T-cell (primary cell): ENCODE results near the gene LTO1. TPM values are rescaled to one million over a fixed set of nuclear protein-coding genes. Genes with fewer than 3 reads are reported as not detected.

Experiments
- ATAC-seq, 4 experiments: fragments of 200-7000 bp in 3 of 4; fragments of 150-1000 bp in 1 of 4; cut with Tn5 transposase; replicated peaks in 1 of 4; 1 replicate in 3 of 4; 2 replicates in 1 of 4; pipeline ENCODE4 v1.10.0; 2021; ENCODE audit warnings: moderate library complexity in 3 of 4, mild to moderate bottlenecking in 2 of 4, moderate number of reproducible peaks in 1 of 4
- CTCF ChIA-PET, 2 donors: fragments of 300-600 bp; sonication (Branson Sonifier 250); formaldehyde crosslinking; loops; one replicate each; lab custom pipeline; 2022; ENCODE audit warnings: antibody characterized with exemption in 2 of 2; lab: Charles Lee
- POLR2A ChIA-PET, 2 donors: fragments of 300-600 bp; sonication (Branson Sonifier 250); formaldehyde crosslinking; loops; one replicate each; lab custom pipeline; 2022; ENCODE audit warnings: antibody characterized with exemption in 2 of 2; lab: Charles Lee
- DNase-seq, 35 experiments: peaks; one replicate each; pipeline versions ENCODE4 v3.0.0 to v3.0.0-alpha.2; 2013 to 2023
- H3K27ac ChIP-seq: one replicate; pipeline ENCODE4 v1.5.1; 2013; ENCODE audit warnings: low read length
- H3K27me3 ChIP-seq, 2 experiments: replicated peaks in 1 of 2; 1 replicate in 1 of 2; 2 replicates in 1 of 2; pipeline versions ENCODE4 v1.6.1 to v1.7.0; 2013; ENCODE audit warnings: low read length in 1 of 2, mixed read lengths in 1 of 2; ENCODE audit not compliant: control insufficient read depth in 2 of 2, insufficient read depth in 2 of 2; ENCODE audit errors: extremely low read depth in 1 of 2
- H3K36me3 ChIP-seq, 2 donors: 1 replicate in 1 of 2; 2 replicates in 1 of 2; pipeline versions ENCODE4 v1.6.1 to v1.7.0; 2013; ENCODE audit warnings: low read length in 1 of 2; ENCODE audit not compliant: control insufficient read depth in 2 of 2, insufficient read depth in 1 of 2; ENCODE audit errors: extremely low read depth in 1 of 2
- H3K4me1 ChIP-seq, 2 experiments: 1 replicate in 1 of 2; 2 replicates in 1 of 2; pipeline versions ENCODE4 v1.6.1 to v1.7.0; 2013; ENCODE audit warnings: low read length in 2 of 2, mixed read lengths in 1 of 2; ENCODE audit not compliant: insufficient read depth in 2 of 2, control insufficient read depth in 1 of 2; ENCODE audit errors: extremely low read depth in 1 of 2
- H3K4me3 ChIP-seq, 2 donors: 1 replicate in 1 of 2; 2 replicates in 1 of 2; pipeline versions ENCODE4 v1.5.1 to v1.7.0; 2013; ENCODE audit warnings: mild to moderate bottlenecking in 2 of 2, low read length in 1 of 2, moderate library complexity in 1 of 2; ENCODE audit not compliant: control insufficient read depth in 1 of 2; ENCODE audit errors: extremely low read depth in 1 of 2
- H3K9me3 ChIP-seq: 2 replicates; pipeline ENCODE4 v1.7.0; 2013
- H3K27ac Mint-ChIP-seq, 2 donors: one replicate each; pipeline ENCODE4 v1.8.0; 2020 to 2021; ENCODE audit warnings: mild to moderate bottlenecking in 2 of 2, mixed read lengths in 2 of 2
- H3K27me3 Mint-ChIP-seq, 2 donors: one replicate each; pipeline ENCODE4 v1.8.0; 2021 to 2022; ENCODE audit warnings: mixed read lengths in 2 of 2
- H3K36me3 Mint-ChIP-seq: one replicate; pipeline ENCODE4 v1.8.0; 2021; ENCODE audit warnings: mixed read lengths
- H3K4me1 Mint-ChIP-seq, 3 donors: one replicate each; pipeline ENCODE4 v1.8.0; 2020 to 2022; ENCODE audit warnings: mixed read lengths in 3 of 3, mild to moderate bottlenecking in 1 of 3
- H3K4me3 Mint-ChIP-seq, 3 donors: one replicate each; pipeline ENCODE4 v1.8.0; 2020 to 2022; ENCODE audit warnings: mild to moderate bottlenecking in 3 of 3, mixed read lengths in 3 of 3, moderate library complexity in 3 of 3
- H3K9me3 Mint-ChIP-seq, 3 donors: one replicate each; pipeline ENCODE4 v1.8.0; 2020 to 2022; ENCODE audit warnings: mixed read lengths in 3 of 3
- WGBS: methylation state at CpG from one replicate; pipeline ENCODE4 v1.1.5; 2013; ENCODE audit warnings: missing lambda C conversion rate; ENCODE audit not compliant: insufficient coverage; 5-methylcytosine and 5-hydroxymethylcytosine counted together
- total RNA-seq, 35 experiments: library from RNA in 6 of 35; stranded (reverse) in 6 of 35; fragments of 120-200 nt in 1 of 35; gene quantifications; one replicate each; pipeline versions ENCODE4 v1.2.1 to v1.2.4 and lab custom pipeline; 2013 to 2026

The LTO1 gene
- total RNA-seq, 5 donors from 2014 or later (not counting 1 experiment from before 2014, with no cell fraction given) = 31.8 to 64.2 (median 57.4) TPM

DNA sequence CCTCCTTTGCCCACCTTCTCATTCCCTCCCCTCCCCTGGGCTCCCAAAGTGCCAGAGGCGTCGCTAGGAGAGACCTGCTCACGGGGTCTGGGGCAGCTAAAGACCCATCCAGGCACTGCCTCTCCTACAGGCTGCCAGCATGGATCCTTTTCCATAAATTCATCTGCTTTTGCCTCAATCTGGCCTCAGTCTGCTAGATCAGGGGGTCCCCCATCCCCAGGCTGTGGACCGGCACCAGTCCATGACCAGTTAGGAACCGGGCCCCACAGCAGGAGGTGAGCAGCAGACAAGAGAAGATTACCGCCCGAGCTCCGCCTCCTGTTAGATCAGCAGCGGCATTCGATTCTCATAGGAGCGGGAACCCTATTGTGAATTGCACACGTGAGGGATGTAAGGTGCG lies 12.3 kb downstream of the LTO1 start:
- Histone ChIP-seq H3K36me3 (peaks cover 10 to 36% of the 10 kb centered on the region in 2 donors), H3K27me3 (no peaks in the 10 kb centered on the region), H3K27ac (no peak overlapping the region), H3K9me3 (no peaks in the 10 kb centered on the region), H3K4me1 (no peaks in the 10 kb centered on the region), H3K4me3 (no peak overlapping the region)
- no peak for ATAC-seq
- Mint-ChIP-seq H3K4me3 (no peak overlapping the region), H3K9me3 (no peaks in the 10 kb centered on the region), H3K27ac (no peak overlapping the region), H3K36me3 (peaks cover 28% of the 10 kb centered on the region), H3K27me3 (no peaks in the 10 kb centered on the region), H3K4me1 (peaks cover 0 to 5% (median 0%) of the 10 kb centered on the region in 3 donors)
- 96% methylated on average over 12 of the region's 13 CpGs for WGBS
- DNase-seq = no peak
- CTCF ChIA-PET = no interaction called here
- POLR2A ChIA-PET = no interaction called here

DNA sequence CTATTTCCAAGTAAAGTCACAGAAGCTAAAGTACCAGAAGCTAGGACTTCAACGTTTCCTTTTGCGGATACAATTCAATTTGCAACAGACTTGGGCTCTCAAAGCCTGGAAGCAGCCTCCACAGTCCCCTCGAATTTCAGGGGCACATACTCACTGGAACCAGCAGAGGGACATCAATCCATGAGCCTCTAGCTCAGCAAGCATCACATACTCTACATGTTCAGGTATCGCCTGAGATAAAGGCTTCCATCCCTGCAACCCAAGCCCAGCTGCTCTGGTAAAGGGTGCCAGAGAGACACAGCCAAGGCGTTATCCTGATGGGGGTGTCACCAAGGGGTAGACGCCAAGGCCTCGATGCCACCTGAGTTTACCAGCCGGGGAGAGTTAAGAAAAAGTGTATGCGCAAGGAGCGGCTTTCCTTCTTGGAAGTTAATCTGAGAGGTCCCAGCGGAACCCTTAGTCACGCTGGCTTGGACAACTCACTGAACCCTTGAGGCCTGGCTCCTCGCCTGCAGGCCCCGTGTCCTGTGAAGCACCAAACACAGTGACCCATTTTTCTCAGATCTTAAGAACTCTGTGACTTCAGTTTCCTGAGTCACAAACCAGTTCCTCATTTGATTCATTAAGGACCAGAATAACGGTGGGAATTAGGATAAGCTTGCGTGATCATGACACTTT lies 13.0 kb downstream of the LTO1 start:
- Mint-ChIP-seq H3K27me3 (no peaks in the 10 kb centered on the region), H3K27ac (no peak overlapping the region), H3K36me3 (peaks cover 22% of the 10 kb centered on the region), H3K4me1 (peaks cover 0 to 5% (median 0%) of the 10 kb centered on the region in 3 donors), H3K9me3 (no peaks in the 10 kb centered on the region), H3K4me3 (no peak overlapping the region)
- H3K4me1 ChIP-seq = no peaks in the 10 kb centered on the region
- H3K4me3 ChIP-seq = no peak overlapping the region
- ATAC-seq (no peak), DNase-seq (no peak)
- 82% methylated on average over 13 of the region's 16 CpGs for WGBS
- no peaks in the 10 kb centered on the region for H3K27me3 ChIP-seq
- H3K27ac ChIP-seq = no peak overlapping the region
- H3K36me3 ChIP-seq = peaks cover 6 to 30% of the 10 kb centered on the region in 2 donors
- ChIA-PET CTCF (no interaction called here), POLR2A (no interaction called here)
- H3K9me3 ChIP-seq = no peaks in the 10 kb centered on the region

DNA sequence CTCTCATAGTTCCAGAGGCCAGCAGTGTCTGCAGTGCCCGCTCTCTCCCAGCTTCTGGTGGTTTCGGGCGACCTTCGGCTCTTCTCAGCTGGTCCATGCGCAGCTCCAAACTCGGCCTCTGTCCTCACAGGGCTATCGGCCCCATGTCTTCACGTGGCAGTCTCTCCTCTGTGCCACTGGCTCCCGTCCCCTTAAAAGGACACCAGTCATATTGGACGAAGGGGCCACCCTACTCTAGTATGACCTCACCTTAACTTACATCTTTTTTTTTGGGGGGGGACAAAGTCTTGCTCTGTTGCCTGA lies 13.8 kb downstream of the LTO1 start:
- H3K4me3 Mint-ChIP-seq = no peak overlapping the region
- H3K9me3 ChIP-seq = no peaks in the 10 kb centered on the region
- H3K4me3 ChIP-seq = no peak overlapping the region
- no peaks in the 10 kb centered on the region for H3K27me3 Mint-ChIP-seq
- H3K27me3 ChIP-seq = no peaks in the 10 kb centered on the region
- DNase-seq (no peak), ATAC-seq (no peak)
- H3K4me1 ChIP-seq = no peaks in the 10 kb centered on the region
- H3K36me3 Mint-ChIP-seq = peaks cover 22% of the 10 kb centered on the region
- ChIA-PET CTCF (no interaction called here), POLR2A (no interaction called here)
- H3K27ac Mint-ChIP-seq = no peak overlapping the region
- peaks cover 3 to 22% of the 10 kb centered on the region in 2 donors for H3K36me3 ChIP-seq
- peaks cover 0 to 5% (median 0%) of the 10 kb centered on the region in 3 donors for H3K4me1 Mint-ChIP-seq
- H3K9me3 Mint-ChIP-seq = no peaks in the 10 kb centered on the region
- no peak overlapping the region for H3K27ac ChIP-seq
- WGBS = 99% methylated on average over 6 of the region's 10 CpGs

DNA sequence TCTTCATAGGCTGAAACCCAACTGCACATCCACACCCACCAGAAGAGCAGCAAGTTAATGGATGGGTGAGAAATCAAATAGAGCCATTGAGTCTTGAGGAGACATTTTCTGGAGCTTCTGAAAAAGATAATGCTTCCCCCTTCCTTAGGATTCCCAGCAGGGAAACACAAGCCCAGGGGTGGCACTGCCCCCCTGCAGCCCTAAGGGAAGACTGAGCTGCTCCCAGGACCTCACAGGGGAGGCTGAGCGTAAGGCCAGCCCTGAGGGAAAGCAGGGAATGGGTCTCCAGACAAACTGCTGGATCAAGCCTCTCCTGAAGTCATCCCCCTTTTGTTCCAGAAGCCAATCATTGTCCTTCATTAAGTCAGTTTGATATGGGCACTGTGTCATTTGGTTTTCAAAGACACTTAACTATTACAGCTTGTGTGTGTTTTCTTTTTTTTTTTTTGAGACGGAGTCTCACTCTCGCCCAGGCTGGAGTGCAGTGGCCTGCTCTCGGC lies 15.1 kb downstream of the LTO1 start:
- ATAC-seq (no peak), DNase-seq (no peak)
- no peaks in the 10 kb centered on the region for H3K9me3 Mint-ChIP-seq
- H3K36me3 ChIP-seq = peaks cover 3 to 14% of the 10 kb centered on the region in 2 donors
- no peaks in the 10 kb centered on the region for H3K4me1 ChIP-seq
- CTCF ChIA-PET = no interaction called here
- H3K27me3 Mint-ChIP-seq = no peaks in the 10 kb centered on the region
- 94% methylated on average over 2 of the region's 4 CpGs for WGBS
- H3K27ac Mint-ChIP-seq = no peak overlapping the region
- peaks cover 19% of the 10 kb centered on the region for H3K36me3 Mint-ChIP-seq
- no peaks in the 10 kb centered on the region for H3K9me3 ChIP-seq
- H3K4me1 Mint-ChIP-seq = peaks cover 0 to 5% (median 0%) of the 10 kb centered on the region in 3 donors
- H3K27ac ChIP-seq = no peak overlapping the region
- POLR2A ChIA-PET = no interaction called here
- no peak overlapping the region for H3K4me3 ChIP-seq
- no peaks in the 10 kb centered on the region for H3K27me3 ChIP-seq
- H3K4me3 Mint-ChIP-seq = no peak overlapping the region

DNA sequence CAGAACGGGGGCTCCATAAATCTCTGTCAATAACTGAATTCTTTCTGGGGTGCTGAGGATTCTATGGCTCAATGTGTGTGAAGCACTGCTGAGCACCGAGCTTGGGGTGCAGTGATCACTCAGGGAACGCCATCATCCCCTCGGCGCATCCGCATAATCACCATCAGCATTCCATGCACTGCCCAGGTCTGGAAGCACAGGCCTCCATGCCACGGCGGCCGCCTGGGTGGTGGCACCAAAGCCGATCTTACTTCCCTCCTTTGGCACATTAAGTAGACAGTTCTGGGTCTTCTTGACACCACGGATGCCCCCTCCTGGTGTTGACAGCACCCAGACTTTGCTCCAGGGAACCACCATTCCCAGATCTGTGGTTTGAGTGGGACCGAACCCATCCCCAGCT lies 15.6 kb downstream of the LTO1 start:
- Histone ChIP-seq H3K27ac (no peak overlapping the region), H3K36me3 (peaks cover 3 to 9% of the 10 kb centered on the region in 2 donors), H3K4me1 (no peaks in the 10 kb centered on the region), H3K9me3 (no peaks in the 10 kb centered on the region), H3K4me3 (no peak overlapping the region), H3K27me3 (no peaks in the 10 kb centered on the region)
- Mint-ChIP-seq H3K4me3 (no peak overlapping the region), H3K27ac (no peak overlapping the region), H3K27me3 (no peaks in the 10 kb centered on the region), H3K4me1 (peaks cover 0 to under 1% (median 0%) of the 10 kb centered on the region in 3 donors), H3K9me3 (no peaks in the 10 kb centered on the region), H3K36me3 (peaks cover 15% of the 10 kb centered on the region)
- WGBS = 93% methylated on average over 9 of the region's 12 CpGs
- ChIA-PET POLR2A (no interaction called here), CTCF (no interaction called here)
- ATAC-seq (no peak), DNase-seq (no peak)

GRCh38 chr11:69658626-69659450 lies 16.3 kb downstream of the LTO1 start:
- DNase-seq (no peak), ATAC-seq (no peak)
- 88% methylated on average over 17 of the region's 18 CpGs for WGBS
- POLR2A ChIA-PET = no interaction called here
- Histone ChIP-seq H3K4me3 (no peak overlapping the region), H3K27ac (no peak overlapping the region), H3K4me1 (no peaks in the 10 kb centered on the region), H3K27me3 (no peaks in the 10 kb centered on the region), H3K9me3 (no peaks in the 10 kb centered on the region), H3K36me3 (peaks cover 3 to 5% of the 10 kb centered on the region in 2 donors)
- Mint-ChIP-seq H3K4me1 (no peaks in the 10 kb centered on the region), H3K9me3 (no peaks in the 10 kb centered on the region), H3K27me3 (no peaks in the 10 kb centered on the region), H3K36me3 (peaks cover 11% of the 10 kb centered on the region), H3K4me3 (no peak overlapping the region), H3K27ac (no peak overlapping the region)
- CTCF ChIA-PET = no interaction called here
